CD14-positive monocyte (primary cell): ENCODE measurements around the gene AMOTL2. TPM values are rescaled to one million over a fixed set of nuclear protein-coding genes. Genes with fewer than 3 reads are reported as not detected.

Source experiments
- DNase-seq, 3 donors: peaks; one replicate each; pipeline ENCODE4 v3.0.0-alpha.2; 2011 to 2022
- H2AFZ ChIP-seq: 2 replicates; pipeline ENCODE4 v1.6.0; 2012; ENCODE audit warnings: mild to moderate bottlenecking, low read depth, low read length, inconsistent platforms; ENCODE audit not compliant: insufficient read depth, poor library complexity, severe bottlenecking
- H3K27ac ChIP-seq, 2 donors: 1 replicate in 1 of 2; 2 replicates in 1 of 2; pipeline ENCODE4 v1.5.1; 2012 to 2013; ENCODE audit warnings: low read length in 2 of 2, control low read depth in 1 of 2, inconsistent platforms in 1 of 2, low read depth in 1 of 2, mild to moderate bottlenecking in 1 of 2
- H3K27me3 ChIP-seq, 2 donors: one replicate each; pipeline versions ENCODE4 v1.6.0 to v1.6.1; 2011 to 2013; ENCODE audit warnings: low read length in 2 of 2; ENCODE audit not compliant: control insufficient read depth in 2 of 2, insufficient read depth in 2 of 2
- H3K36me3 ChIP-seq, 2 donors: replicated peaks in 1 of 2; 1 replicate in 1 of 2; 2 replicates in 1 of 2; pipeline versions ENCODE4 v1.5.1 to v1.6.1; 2012 to 2013; ENCODE audit warnings: low read length in 2 of 2, control low read depth in 1 of 2, inconsistent platforms in 1 of 2, mild to moderate bottlenecking in 1 of 2; ENCODE audit not compliant: insufficient read depth in 2 of 2, control insufficient read depth in 1 of 2
- H3K4me1 ChIP-seq, 2 donors: 1 replicate in 1 of 2; 2 replicates in 1 of 2; pipeline versions ENCODE4 v1.5.1 to v1.6.1; 2012 to 2013; ENCODE audit warnings: low read length in 2 of 2, control low read depth in 1 of 2, inconsistent platforms in 1 of 2, mild to moderate bottlenecking in 1 of 2, moderate library complexity in 1 of 2; ENCODE audit not compliant: insufficient read depth in 2 of 2, control insufficient read depth in 1 of 2
- H3K4me2 ChIP-seq: replicated peaks from 2 replicates; pipeline ENCODE3; 2012; ENCODE audit warnings: low read length, moderate library complexity, mild to moderate bottlenecking; ENCODE audit not compliant: poor library complexity, severe bottlenecking; ENCODE audit errors: extremely low read depth
- H3K4me3 ChIP-seq, 3 experiments: fragments of 200-600 bp in 1 of 3; sonication (generic) in 1 of 3; replicated peaks in 1 of 3; 1 replicate in 2 of 3; 2 replicates in 1 of 3; pipeline ENCODE4 v1.5.1; 2011 to 2013; ENCODE audit warnings: low read length in 3 of 3, mild to moderate bottlenecking in 3 of 3, control low read depth in 2 of 3, low read depth in 2 of 3, inconsistent platforms in 1 of 3, moderate library complexity in 1 of 3
- H3K79me2 ChIP-seq: 2 replicates; pipeline ENCODE4 v1.6.0; 2012; ENCODE audit warnings: mild to moderate bottlenecking, control low read depth, inconsistent platforms, low read length, moderate library complexity; ENCODE audit not compliant: insufficient read depth
- H3K9ac ChIP-seq: 2 replicates; pipeline ENCODE4 v1.6.0; 2017; ENCODE audit warnings: low read length, mild to moderate bottlenecking; ENCODE audit not compliant: insufficient read depth, poor library complexity, severe bottlenecking
- H3K9me3 ChIP-seq, 2 donors: replicated peaks in 1 of 2; 1 replicate in 1 of 2; 2 replicates in 1 of 2; pipeline versions ENCODE4 v1.5.1 to v1.6.1; 2012 to 2013; ENCODE audit warnings: low read length in 2 of 2, control low read depth in 1 of 2; ENCODE audit not compliant: control insufficient read depth in 1 of 2, insufficient read depth in 1 of 2
- H4K20me1 ChIP-seq: 2 replicates; pipeline ENCODE4 v1.6.0; 2012; ENCODE audit warnings: mild to moderate bottlenecking, low read length, control low read depth, moderate library complexity; ENCODE audit not compliant: insufficient read depth
- H3K27ac Mint-ChIP-seq, 7 donors: one replicate each; pipeline ENCODE4 v1.8.0; 2020; ENCODE audit warnings: mild to moderate bottlenecking in 7 of 7, mixed read lengths in 7 of 7, moderate library complexity in 6 of 7, inconsistent platforms in 2 of 7
- H3K27me3 Mint-ChIP-seq, 3 donors: one replicate each; pipeline ENCODE4 v1.8.0; 2021 to 2022; ENCODE audit warnings: low read depth in 3 of 3, mild to moderate bottlenecking in 3 of 3, mixed read lengths in 3 of 3, moderate library complexity in 3 of 3, inconsistent platforms in 1 of 3
- H3K36me3 Mint-ChIP-seq, 2 donors: one replicate each; pipeline ENCODE4 v1.8.0; 2020; ENCODE audit warnings: mixed read lengths in 2 of 2, inconsistent platforms in 1 of 2, mild to moderate bottlenecking in 1 of 2
- H3K4me1 Mint-ChIP-seq: one replicate; pipeline ENCODE4 v1.8.0; 2020; ENCODE audit warnings: mild to moderate bottlenecking, mixed read lengths
- H3K4me3 Mint-ChIP-seq, 2 donors: one replicate each; pipeline ENCODE4 v1.8.0; 2020; ENCODE audit warnings: mild to moderate bottlenecking in 2 of 2, mixed read lengths in 2 of 2, moderate library complexity in 1 of 2
- H3K9me3 Mint-ChIP-seq, 7 donors: one replicate each; pipeline ENCODE4 v1.8.0; 2020 to 2022; ENCODE audit warnings: mixed read lengths in 7 of 7, mild to moderate bottlenecking in 6 of 7, moderate library complexity in 6 of 7, inconsistent platforms in 2 of 7
- WGBS: methylation state at CpG from one replicate; pipeline ENCODE4 v1.1.5; 2013; ENCODE audit warnings: missing lambda C conversion rate; ENCODE audit not compliant: insufficient coverage; 5-methylcytosine and 5-hydroxymethylcytosine counted together
- intact Hi-C, 2 donors: fragments of 100-400 bp; cut with micrococcal nuclease; formaldehyde crosslinking; loops; one replicate each; pipeline versions ENCODE4 v1.15.0 to v1.15.1; 2023
- polyA plus RNA-seq, 3 donors: library from polyadenylated mRNA; depleted of rRNA in 1 of 3; unstranded in 2 of 3; stranded (reverse) in 1 of 3; fragments of 300-500 nt in 2 of 3; fragments of >200 nt in 1 of 3; fragmentation: Illumina TruSeq in 2 of 3; gene quantifications; 1 replicate in 2 of 3; 2 replicates in 1 of 3; pipeline ENCODE4 v1.2.3, GENCODE V29; 2012 to 2021
- TF ChIP-seq, protein P1 (sequence below): fragments of 200-600 bp; IDR thresholded peaks from one replicate; pipeline ENCODE4 v1.8.0; 2022; ENCODE audit warnings: antibody characterized with exemption, mild to moderate bottlenecking

AMOTL2 gene
- polyA plus RNA-seq, 3 donors: 0.01 TPM; not detected in 2

GRCh38 chr3:134327594-134327975 is 46.7 kb downstream of the AMOTL2 start:
- Histone ChIP-seq H4K20me1 (no peaks in the 10 kb centered on the region), H2AFZ (no peak overlapping the region), H3K9me3 (no peaks in the 10 kb centered on the region), H3K27me3 (no peaks in the 10 kb centered on the region), H3K4me1 (no peaks in the 10 kb centered on the region), H3K9ac (no peak overlapping the region), H3K79me2 (no peaks in the 10 kb centered on the region), H3K4me2 (no peak overlapping the region), H3K27ac (no peak overlapping the region), H3K36me3 (no peaks in the 10 kb centered on the region), H3K4me3 (no peak overlapping the region)
- no peak overlapping the region for H3K4me3 Mint-ChIP-seq
- TF ChIP-seq, protein P1, sequence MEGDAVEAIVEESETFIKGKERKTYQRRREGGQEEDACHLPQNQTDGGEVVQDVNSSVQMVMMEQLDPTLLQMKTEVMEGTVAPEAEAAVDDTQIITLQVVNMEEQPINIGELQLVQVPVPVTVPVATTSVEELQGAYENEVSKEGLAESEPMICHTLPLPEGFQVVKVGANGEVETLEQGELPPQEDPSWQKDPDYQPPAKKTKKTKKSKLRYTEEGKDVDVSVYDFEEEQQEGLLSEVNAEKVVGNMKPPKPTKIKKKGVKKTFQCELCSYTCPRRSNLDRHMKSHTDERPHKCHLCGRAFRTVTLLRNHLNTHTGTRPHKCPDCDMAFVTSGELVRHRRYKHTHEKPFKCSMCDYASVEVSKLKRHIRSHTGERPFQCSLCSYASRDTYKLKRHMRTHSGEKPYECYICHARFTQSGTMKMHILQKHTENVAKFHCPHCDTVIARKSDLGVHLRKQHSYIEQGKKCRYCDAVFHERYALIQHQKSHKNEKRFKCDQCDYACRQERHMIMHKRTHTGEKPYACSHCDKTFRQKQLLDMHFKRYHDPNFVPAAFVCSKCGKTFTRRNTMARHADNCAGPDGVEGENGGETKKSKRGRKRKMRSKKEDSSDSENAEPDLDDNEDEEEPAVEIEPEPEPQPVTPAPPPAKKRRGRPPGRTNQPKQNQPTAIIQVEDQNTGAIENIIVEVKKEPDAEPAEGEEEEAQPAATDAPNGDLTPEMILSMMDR: no peak
- H3K4me1 Mint-ChIP-seq: peaks cover 4% of the 10 kb centered on the region
- H3K27ac Mint-ChIP-seq: peak overlapping the region in 1 of 7 donors; percentile 9
- H3K36me3 Mint-ChIP-seq: no peaks in the 10 kb centered on the region
- H3K9me3 Mint-ChIP-seq: no peaks in the 10 kb centered on the region
- intact Hi-C loops: no loop called here
- WGBS: 100% methylated on average over 2 of the region's 4 CpGs
- peak in 1 of 3 donors; percentile 35 for DNase-seq
- H3K27me3 Mint-ChIP-seq: peaks cover 2 to 14% (median 6%) of the 10 kb centered on the region in 3 donors

GRCh38 chr3:134326760-134327593 is 47.3 kb downstream of the AMOTL2 start:
- Histone ChIP-seq H3K4me1 (no peaks in the 10 kb centered on the region), H4K20me1 (no peaks in the 10 kb centered on the region), H3K9me3 (no peaks in the 10 kb centered on the region), H3K4me3 (no peak overlapping the region), H3K9ac (no peak overlapping the region), H3K79me2 (no peaks in the 10 kb centered on the region), H3K27me3 (no peaks in the 10 kb centered on the region), H3K36me3 (no peaks in the 10 kb centered on the region), H3K4me2 (no peak overlapping the region), H2AFZ (no peak overlapping the region), H3K27ac (no peak overlapping the region)
- 93% methylated on average over 9 of the region's 10 CpGs for WGBS
- DNase-seq: no peak
- Mint-ChIP-seq H3K27me3 (peaks cover 2 to 14% (median 6%) of the 10 kb centered on the region in 3 donors), H3K4me1 (peaks cover 4% of the 10 kb centered on the region), H3K36me3 (no peaks in the 10 kb centered on the region), H3K9me3 (no peaks in the 10 kb centered on the region), H3K4me3 (no peak overlapping the region), H3K27ac (peak overlapping the region in 1 of 7 donors; percentile 9)
- intact Hi-C loops: no loop called here
- TF ChIP-seq, protein P1: no peak
